DMS 273 (cell line): ENCODE data around the gene MRTFA.
A peak's percentile ranks its signal among the peaks of the same experiment; 100 is the strongest.
"Not testable (repeated sequence)": the region's sequence is repeated elsewhere in the genome, so short reads cannot be mapped to it uniquely, and the experiment has no call there.

Experiments
- DNase-seq: peaks from one replicate; lab custom pipeline; 2025; ENCODE audit not compliant: unreplicated experiment; lab: John Stamatoyannopoulos, UW

MRTFA gene

GRCh38 chr22:40628354-40629042 lies 8.0 kb downstream of the MRTFA start:
- DNase-seq: no peak

- no peak for DNase-seq
Measured at GRCh38 chr22:40627612-40628011, 8.9 kb downstream of the MRTFA start.

- no peak for DNase-seq
Measured at GRCh38 chr22:40626851-40627250, 9.7 kb downstream of the MRTFA start.

- DNase-seq: not testable (repeated sequence)
Measured at GRCh38 chr22:40625794-40626193, 10.7 kb downstream of the MRTFA start.

DNA sequence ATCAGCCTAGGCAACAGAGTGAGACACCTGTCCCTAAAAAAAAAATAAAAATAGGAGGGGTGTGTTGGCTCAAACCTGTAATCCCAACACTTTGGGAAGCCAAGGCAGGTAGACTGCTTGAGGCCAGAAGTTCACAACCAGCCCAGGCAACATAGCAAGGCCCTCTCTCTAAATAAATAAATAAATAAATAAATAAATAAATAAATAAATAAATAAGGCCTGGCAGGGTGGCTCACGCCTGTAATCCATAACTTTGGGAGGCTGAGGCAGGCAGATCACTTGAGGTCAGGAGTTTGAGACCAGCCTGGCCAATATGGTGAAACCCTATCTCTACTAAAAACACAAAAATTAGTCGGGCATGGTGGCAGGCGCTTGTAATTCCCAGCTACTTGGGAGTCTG lies 11.2 kb downstream of the MRTFA start:
- DNase-seq: not testable (repeated sequence)

DNA sequence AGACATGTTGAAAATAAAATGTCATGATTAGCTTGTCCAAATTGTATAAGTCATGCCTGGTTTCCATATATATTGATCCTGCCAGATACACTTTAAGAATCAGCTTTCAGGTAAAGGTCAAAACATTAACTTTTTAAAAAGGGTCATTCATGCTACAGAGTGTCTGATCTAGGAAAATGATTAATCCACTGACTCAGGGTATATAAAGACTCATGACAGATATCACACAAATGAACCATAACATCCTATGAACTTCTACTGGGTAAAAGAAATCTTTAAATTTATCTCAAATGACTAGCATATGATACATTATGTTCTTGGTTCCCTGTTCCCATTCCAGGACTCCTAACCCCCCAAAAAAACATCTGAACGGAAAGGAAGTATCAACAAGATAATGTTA lies 11.7 kb downstream of the MRTFA start:
- no peak for DNase-seq

DNA sequence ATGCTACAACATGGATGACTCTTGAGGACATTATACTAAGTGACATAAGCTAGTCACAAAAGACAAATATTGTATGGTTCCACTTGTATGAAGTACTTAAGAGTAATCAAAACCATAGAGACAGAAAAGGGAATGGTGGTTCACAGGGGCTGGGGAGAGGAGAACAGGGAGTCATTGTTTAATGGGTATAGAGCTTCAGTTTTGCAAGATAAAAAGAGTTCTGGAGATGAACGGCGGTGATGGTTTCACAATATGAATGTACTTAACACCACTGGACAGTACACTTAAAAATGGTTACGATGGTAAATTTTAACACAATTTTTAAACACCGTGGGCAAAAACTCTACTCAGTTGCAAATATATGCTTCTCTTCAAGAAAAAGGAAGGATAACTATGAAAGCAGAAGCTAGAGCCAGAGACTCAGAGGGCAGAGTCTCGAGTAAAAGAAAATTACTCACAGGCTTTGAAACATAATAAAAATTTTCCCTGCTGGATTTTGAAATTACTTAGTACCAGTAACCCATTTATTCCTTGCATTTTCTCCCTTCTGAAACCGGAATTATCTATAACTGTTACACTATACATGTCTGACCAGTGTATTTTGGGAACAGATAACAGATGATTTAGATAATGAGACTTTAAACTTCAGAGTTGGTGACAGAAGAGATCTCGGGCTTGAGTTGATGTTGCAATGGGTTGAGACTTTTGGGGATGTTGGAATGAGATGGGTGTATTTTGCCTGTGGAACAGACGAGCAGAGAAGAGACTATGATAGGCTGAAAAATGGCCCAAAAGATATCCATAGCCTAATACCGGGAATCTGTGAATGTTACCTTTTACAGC lies 15.0 kb downstream of the MRTFA start:
- DNase-seq: no peak

- DNase-seq: no peak
Measured at GRCh38 chr22:40620464-40621046, 16.0 kb downstream of the MRTFA start.

GRCh38 chr22:40618400-40618799 lies 18.1 kb downstream of the MRTFA start:
- no peak for DNase-seq

DNA sequence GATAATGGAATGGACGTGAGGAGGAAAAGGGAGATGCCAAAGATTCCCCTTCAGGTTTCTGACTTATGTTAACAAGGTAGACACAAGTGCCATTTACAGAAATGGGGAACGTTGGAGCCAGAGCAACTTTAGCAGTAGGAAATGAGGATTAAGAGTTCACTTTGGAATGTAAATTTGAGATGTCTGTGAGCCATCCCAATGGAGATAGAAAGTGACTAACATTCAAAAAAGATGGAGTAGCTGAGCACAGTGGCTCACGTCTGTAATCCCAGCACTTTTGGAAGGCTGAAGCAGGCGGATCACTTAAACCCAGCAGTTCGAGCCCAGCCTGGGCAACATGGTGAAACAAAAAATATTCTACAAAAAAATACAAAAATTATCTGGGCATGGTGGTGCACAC lies 19.9 kb downstream of the MRTFA start:
- no peak for DNase-seq

- no peak for DNase-seq
Measured at GRCh38 chr22:40613067-40613466, 23.5 kb downstream of the MRTFA start.

- no peak for DNase-seq
Measured at GRCh38 chr22:40612291-40612751, 24.2 kb downstream of the MRTFA start.

DNA sequence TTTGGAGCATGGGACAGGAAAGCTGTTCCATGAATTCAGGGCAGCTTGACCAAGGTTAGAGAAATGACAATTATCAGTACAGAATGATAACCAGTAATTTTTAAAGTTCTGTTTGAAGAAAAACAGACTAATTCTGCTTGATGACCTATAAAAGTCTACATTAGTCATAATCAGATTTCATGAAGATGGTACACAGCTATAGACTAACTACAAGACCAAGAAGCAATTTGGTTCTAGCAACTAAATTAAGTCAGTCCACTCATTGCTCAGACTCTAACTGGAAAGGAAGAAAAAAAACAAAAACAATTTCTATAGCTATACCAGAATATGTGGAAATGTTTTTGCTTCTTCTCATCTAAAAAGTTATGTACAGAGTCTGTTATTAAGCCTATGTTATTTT lies 24.9 kb downstream of the MRTFA start:
- no peak for DNase-seq

GRCh38 chr22:40610329-40610850 lies 26.1 kb downstream of the MRTFA start:
- DNase-seq: peak; percentile 6

DNA sequence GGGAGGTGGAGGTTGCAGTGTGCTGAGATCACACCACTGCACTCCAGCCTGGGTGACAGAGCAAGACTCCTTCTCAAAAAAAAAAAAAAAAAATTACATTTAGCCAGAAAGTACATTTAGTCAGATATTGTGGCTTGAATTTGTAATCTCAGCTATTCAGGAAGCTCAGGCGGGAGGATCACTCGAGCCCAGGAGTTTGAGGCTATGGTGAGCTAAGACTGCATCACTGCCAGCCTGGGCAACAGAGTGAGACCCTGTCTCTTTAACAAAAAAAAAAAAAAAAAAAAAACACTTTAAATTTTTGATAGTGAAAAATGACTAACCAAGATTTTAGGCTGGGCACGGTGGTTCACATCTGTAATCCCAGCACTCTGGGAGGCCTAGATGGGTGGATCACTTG lies 27.3 kb downstream of the MRTFA start:
- no peak for DNase-seq

DNA sequence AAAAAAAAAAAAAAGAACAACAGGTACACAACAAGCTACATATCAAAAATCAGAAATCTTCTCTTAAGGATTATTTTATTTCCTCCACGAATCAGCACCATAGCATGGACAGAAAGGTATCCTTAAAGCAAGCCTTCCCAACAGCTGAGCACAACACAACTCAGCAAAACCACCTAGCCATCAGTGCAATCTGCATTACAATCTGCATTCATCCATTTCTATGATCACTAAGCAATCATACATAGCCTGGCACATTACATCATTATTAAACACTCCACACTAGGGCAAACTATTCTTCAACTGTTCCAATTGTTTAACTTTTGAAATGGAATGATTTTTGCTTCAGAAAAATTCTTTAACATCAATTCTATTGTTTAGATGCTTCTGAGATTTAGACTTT lies 29.0 kb downstream of the MRTFA start:
- DNase-seq: no peak

DNA sequence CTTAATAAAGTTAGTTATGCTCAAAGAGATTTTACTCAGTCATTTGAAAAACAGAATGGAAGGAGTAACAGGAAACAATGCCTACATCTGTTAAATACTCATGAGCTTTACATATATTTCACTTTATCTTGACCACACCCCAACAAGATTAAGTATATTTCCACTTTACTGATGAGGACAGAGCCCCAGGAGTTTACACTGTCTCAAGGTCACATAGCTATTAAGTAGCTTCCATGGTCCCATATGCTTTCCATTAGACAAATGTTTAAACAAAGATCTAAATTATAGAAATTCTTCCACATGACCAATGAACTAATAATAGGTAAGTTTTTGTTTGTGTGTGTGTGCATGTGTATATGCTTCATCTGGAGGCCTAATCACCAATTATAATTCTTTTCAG lies 30.2 kb downstream of the MRTFA start:
- DNase-seq: no peak

DNA sequence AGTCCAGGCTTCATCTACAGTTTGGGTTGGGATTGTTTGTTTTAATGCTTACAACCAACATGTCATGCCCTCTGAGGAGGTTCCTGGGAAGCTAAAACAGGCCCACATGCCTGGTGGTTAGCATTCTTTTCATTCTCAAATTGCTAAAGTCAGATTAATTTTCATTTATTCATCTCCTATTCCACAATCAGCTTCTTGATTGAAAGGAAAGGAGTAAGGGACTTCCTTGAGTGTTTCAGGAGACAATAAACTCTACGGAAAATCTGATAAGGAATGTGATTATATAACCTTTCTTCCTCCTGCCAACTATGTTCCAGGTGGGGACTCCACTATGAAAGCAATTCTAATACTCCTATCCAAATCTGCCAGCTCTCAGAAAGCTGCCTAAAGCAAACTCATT lies 30.8 kb downstream of the MRTFA start:
- peak; percentile 16 for DNase-seq

- DNase-seq: peak; percentile 31
Measured at GRCh38 chr22:40603088-40603605, 33.4 kb downstream of the MRTFA start.

DNA sequence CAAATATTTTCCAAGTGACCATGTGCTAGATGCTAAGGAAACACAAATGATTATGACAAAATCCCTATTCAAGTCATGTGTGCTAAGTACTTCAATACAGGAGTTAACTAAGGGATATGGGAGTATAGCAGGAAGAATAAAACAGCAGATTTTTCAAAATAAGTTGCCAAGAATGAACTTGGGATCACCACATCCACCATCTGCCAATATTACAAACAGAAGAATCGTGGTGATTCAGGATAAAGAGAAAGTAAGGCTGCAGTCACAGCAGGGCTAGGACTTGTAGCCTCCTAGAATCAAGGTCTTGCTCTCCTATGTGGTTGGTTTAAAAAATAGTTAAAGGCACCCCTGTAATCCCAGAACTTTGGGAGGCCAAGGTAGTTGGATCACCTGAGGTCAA lies 34.3 kb downstream of the MRTFA start:
- peak; percentile 44 for DNase-seq

- no peak for DNase-seq
Measured at GRCh38 chr22:40599731-40600130, 36.8 kb downstream of the MRTFA start.

DNA sequence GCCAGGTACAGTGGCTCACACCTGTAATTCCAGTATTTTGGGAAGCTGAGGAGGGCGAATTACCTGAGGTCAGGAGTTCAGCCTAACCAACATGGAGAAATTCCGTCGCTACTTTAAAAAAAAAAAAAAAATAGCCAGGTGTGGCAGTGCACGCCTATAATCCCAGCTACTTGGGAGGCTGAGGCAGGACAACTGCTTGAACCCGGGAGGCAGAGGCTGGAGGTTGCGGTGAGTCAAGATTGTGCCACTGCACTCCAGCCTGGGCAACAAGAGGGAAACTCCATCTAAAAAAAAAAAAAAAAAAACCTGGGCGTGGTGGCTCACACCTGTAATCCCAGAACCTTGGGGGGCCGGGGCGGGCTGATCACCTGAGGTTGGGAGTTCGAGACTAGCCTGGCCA lies 37.8 kb downstream of the MRTFA start:
- not testable (repeated sequence) for DNase-seq
